HPDE6-E6E7 (cell line): ENCODE measurements around the gene KCMF1.
"Not testable (repeated sequence)": the region's sequence is repeated elsewhere in the genome, so short reads cannot be mapped to it uniquely, and the experiment has no call there.

Experiments
- DNase-seq: peaks from one replicate; pipeline ENCODE4 v3.0.0; 2011; ENCODE audit warnings: missing footprints; ENCODE audit errors: extremely low spot score

The KCMF1 gene

GRCh38 chr2:84970868-84971509, at the start of gene KCMF1:
Gene KCMF1, plus strand, starts transcription at chr2:84971161. Its CDS starts 291 bp downstream, at chr2:84971452.
- DNase-seq = peak; percentile 80

GRCh38 chr2:84923009-84923408, 48.0 kb upstream of the KCMF1 start:
- DNase-seq = no peak

DNA sequence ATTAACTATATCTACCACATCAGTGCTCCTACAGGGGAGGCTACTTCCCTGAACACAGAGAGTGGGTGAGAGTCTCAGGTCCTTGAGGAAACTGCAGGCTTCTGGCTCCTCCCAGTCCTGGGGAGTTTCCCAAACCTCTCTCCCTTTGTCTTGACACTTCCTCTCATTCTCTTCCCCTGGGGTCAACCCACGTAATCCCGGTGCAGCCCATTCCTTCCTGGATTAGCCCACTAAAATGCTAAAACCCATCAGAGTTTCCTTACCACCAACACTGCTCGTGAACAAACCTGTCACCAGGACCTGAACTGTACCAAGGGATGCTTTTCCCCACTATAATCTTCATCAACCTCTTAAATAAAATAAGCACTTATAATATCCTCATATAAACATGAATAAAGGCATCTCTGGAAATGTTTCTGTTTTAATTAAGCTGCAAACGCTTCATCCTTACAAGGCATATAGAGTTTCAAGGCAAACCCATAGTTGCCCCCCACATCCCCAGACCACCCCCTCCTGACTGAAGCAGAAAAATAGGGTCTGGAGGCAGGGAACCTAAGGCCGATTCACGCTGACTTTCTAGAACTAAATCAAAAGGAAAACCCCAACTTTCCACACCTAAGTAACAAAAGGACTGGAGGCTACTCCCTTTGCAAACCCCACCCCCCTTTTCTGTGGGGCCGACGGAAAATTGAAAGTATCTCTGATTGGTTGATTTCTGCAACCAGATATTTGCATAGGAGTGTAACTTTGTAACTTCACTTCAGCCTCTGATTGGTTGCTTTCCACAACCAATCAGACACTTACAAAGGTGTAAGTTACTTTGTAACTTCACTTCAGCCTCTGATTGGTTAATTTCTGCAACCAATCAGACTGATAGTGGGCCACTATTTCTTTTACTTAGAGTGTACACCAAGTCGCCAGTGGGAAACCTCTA, 46.5 kb upstream of the KCMF1 start:
- DNase-seq = no peak

DNA sequence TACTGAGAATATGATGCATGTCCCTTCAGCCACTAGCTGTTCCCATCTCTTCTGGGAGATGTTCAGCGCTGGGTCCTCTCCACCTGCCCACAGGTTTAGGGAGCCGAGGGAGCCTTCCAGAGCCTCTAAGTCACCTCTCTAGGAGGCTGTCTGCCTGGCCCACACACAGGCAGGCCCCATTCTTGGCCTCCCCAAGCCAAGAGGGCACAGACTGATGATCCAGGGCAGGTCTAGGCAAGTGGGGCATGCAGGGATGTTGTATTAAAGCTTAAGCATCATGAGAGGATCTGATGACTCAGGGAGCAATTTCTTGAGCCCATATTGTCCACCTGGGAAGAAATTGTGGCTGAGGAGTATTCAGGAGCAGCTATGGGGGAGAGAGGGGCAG, 45.6 kb upstream of the KCMF1 start:
- DNase-seq = no peak

GRCh38 chr2:84925724-84926376, 45.1 kb upstream of the KCMF1 start:
- no peak for DNase-seq

- DNase-seq = no peak
Observed at GRCh38 chr2:84927275-84927627, 43.7 kb upstream of the KCMF1 start.

DNA sequence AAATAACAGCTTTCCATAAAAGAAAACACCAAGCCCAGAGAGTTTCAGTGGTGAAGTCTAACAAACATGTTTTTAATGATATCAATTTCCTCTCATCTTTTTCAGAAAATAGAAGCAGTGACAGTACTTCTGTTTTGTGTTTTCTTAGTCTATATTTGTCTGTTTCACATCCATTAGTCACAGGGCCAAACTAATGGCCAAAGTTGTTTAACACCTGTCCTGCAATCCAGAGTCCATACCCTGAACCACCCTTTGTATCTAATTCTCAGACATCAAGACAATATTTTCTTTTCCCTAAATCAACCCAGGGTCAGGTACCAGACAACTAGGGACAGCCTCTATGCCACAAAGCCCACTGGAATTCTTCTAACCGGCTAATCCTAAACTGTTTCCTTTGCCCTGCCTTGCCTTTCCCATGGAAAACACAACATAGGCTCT, 39.6 kb upstream of the KCMF1 start:
- no peak for DNase-seq

DNA sequence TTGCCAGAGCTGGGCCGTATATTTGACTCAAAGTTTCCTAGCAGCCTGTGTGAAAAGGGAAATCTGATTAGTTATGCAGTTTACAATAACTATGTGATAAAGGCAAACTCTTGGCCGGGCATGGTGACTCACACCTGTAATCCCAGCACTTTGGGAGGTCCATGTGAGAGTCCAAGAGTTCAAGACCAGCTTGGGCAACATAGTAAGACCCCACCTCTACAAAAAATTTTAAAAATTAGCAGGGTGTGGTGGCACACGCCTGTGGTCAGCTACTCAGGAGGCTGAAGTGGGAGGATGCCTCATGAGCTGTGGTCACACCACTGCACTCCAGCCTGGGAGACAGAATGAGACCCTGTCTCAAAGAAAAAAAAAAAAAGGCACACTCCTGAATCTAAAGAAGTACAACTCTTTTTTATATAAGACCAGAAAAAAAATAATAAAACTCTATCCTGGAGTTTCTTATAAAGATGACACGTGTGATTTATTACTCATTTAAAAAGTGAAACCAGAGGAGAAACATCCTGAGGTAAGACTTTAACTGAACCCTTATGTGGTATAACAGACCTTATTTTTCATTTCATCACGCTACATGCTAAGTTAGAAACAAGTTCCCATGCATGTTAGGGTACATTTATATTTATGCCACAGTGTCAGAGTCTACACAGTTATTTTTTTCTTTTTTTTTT, 32.6 kb upstream of the KCMF1 start:
- no peak for DNase-seq

- no peak for DNase-seq
Observed at GRCh38 chr2:84939426-84940087, 31.4 kb upstream of the KCMF1 start.

- DNase-seq = no peak
Observed at GRCh38 chr2:84940088-84940470, 30.9 kb upstream of the KCMF1 start.

GRCh38 chr2:84940831-84941412, 30.0 kb upstream of the KCMF1 start:
- DNase-seq = no peak

- no peak for DNase-seq
Observed at GRCh38 chr2:84942166-84942565, 28.8 kb upstream of the KCMF1 start.

DNA sequence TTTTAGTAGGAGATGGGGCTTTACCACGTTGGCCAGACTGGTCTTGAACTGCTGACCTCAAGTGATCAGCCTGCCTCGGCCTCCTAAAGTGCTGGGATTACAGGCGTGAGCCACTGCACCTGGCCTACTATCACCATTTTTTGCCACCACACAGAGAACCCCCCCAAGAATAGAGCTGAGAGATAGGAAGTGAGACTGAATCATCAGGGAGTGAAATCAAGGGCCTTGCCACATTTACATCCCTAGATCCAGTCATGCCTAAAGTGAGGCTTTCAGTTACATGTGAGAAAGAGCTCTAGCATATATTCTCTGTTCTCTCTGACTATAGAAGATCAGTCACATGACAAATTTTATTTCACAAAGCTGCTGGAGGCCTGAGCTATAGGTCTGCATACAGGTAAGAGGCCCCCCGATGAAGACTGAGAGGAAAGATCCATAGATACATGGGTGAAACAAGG, 28.0 kb upstream of the KCMF1 start:
- no peak for DNase-seq

DNA sequence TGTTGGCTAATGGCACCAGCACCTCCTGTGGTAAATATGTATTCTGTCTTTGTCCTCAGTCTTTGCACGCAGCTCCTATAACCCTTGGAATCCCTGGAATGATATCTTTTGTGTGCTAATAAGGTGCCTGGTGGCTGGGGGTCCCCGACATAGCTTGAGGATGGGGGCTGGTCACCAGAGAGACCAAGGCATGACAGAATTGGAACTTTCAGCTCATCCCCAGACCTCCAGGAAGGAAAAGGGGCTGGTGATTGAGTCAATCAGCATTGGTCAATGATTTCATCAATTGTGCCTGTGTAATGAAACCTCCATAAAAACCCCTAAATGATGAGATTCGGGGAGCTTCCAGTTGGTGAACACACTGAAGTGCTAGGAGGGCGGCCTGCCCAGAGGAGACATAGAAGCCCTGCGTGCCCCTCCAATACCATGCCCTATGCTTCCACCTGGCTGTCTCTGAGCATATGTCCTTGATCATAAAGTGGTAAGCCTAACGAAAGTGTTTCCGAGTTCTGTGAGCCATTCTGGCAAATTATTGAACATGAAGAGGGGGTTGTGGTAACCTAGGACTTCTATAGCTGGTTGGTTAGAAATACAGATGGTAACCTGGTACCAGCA, 26.6 kb upstream of the KCMF1 start:
- no peak for DNase-seq

DNA sequence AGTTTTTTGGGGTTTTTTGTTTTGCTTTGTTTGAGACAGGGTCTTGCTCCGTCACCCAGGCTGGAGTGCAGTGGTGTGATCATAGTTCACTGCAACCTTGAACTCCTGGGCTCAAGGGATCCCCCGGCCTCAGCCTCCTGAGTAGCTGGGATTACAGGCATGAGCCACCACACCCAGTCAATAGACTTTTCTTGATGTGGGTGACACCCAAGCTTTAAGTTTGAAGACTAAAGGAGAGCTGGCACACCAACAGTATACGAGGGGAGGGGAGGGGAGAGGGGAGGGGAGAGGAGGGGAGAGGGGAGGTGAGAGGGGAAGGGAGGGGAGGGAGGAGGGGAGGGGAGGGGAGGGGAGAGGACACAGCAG, 25.1 kb upstream of the KCMF1 start:
- not testable (repeated sequence) for DNase-seq

- DNase-seq = peak; percentile 96
Observed at GRCh38 chr2:84946204-84947009, 24.6 kb upstream of the KCMF1 start.

- no peak for DNase-seq
Observed at GRCh38 chr2:84947010-84947593, 23.9 kb upstream of the KCMF1 start.

GRCh38 chr2:84953535-84953934, 17.4 kb upstream of the KCMF1 start:
- no peak for DNase-seq

DNA sequence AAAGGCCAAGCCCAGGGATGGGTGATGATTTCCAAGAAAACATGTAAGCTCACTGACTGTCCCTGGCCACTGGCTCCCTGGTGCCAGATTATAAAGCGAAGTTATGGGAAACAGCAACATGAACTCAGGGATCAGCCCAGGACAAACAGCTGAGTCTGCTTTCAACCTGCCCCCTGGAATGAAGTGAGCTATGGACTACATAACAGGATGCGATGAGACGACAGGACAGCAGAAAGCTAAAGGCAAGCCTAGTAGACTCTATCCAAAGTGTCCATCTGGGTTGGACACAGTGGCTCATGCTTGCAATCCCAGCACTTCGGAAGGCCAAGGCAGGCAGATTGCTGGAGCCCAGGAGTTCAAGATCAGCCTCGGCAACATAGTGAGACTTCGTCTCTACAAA, 16.6 kb upstream of the KCMF1 start:
- DNase-seq = no peak
